ENCODE results near the gene SMPD3.

DNA sequence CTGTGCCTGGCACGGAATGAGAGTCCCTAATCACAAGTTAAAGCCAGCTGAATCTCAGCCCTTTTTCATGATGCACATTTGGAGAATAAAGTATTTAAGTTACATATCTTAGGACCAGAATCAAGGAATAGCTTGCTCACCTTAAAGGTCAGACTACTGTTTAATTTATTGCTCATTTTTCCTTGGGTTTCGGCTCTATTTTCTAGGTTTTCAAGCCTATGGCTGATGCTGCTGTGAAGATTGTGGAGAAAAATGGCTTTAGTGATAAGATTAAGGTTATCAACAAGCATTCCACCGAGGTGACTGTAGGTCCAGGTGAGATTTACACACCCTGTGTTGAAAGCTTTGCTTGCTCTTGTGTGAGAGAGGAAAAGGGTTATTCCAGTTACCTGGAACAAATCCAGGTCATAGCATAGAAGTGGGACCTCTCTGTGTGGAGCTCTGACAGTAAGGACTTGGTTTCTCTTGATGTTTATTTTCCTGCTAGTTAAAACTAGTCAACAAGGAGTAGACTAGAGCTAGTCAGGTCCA, 119.4 kb downstream of the SMPD3 start:
- TF ChIP-seq CEBPB (IDR thresholded peaks at IDR 0.05; ENCODE audit: low read depth, low read length) (no peak), RFX5 (IDR thresholded peaks at IDR 0.05; ENCODE audit: low read depth, low read length) (no peak)

Data from IMR-90 (cell line).